Measurements from ENCODE around the gene KRT20. TPM values are rescaled to one million over a fixed set of nuclear protein-coding genes. Genes with fewer than 3 reads are reported as not detected.
"Not testable (repeated sequence)": the region's sequence is repeated elsewhere in the genome, so short reads cannot be mapped to it uniquely, and the experiment has no call there.

KRT20 gene
- not detected for total RNA-seq

- H3K36me3 Mint-ChIP-seq (ENCODE audit: low read depth): no peaks in the 10 kb centered on the region
- ChIA-PET CTCF (no interaction called here), POLR2A (no interaction called here)
- no peaks in the 10 kb centered on the region for H3K4me1 Mint-ChIP-seq
- no peak within 1 kb of the TSS for H3K27ac Mint-ChIP-seq
- no peak for DNase-seq
- peaks cover 31% of the 10 kb centered on the region for H3K27me3 Mint-ChIP-seq
- no peaks in the 10 kb centered on the region for H3K9me3 Mint-ChIP-seq
- H3K4me3 Mint-ChIP-seq: no peak within 1 kb of the TSS
These were observed at the start of gene KRT20 for GRCh38 chr17:40884708-40885512. Gene KRT20, minus strand, starts transcription at chr17:40885242. Its CDS starts 57 bp downstream, at chr17:40885185.

- H3K27ac Mint-ChIP-seq: no peak overlapping the region
- no peak overlapping the region for H3K4me3 Mint-ChIP-seq
- H3K27me3 Mint-ChIP-seq: peaks cover 18% of the 10 kb centered on the region
- no peaks in the 10 kb centered on the region for H3K36me3 Mint-ChIP-seq (ENCODE audit: low read depth)
- ChIA-PET CTCF (interaction anchor here (1.8 kb wide), 1 partner anchor 616 kb away, joined by 5 read pairs; no protein-coding TSS in a partner anchor), POLR2A (no interaction called here)
- DNase-seq: no peak
- no peaks in the 10 kb centered on the region for H3K9me3 Mint-ChIP-seq
- no peaks in the 10 kb centered on the region for H3K4me1 Mint-ChIP-seq
These were observed 47.6 kb upstream of the KRT20 start for GRCh38 chr17:40932608-40933007.

GRCh38 chr17:40931311-40931710, 46.3 kb upstream of the KRT20 start:
- H3K27ac Mint-ChIP-seq: no peak overlapping the region
- no peak for DNase-seq
- ChIA-PET POLR2A (no interaction called here), CTCF (interaction anchor here (1.8 kb wide), 1 partner anchor 617 kb away, joined by 5 read pairs; no protein-coding TSS in a partner anchor)
- H3K36me3 Mint-ChIP-seq (ENCODE audit: low read depth): no peaks in the 10 kb centered on the region
- H3K9me3 Mint-ChIP-seq: no peaks in the 10 kb centered on the region
- H3K27me3 Mint-ChIP-seq: peaks cover 29% of the 10 kb centered on the region
- H3K4me1 Mint-ChIP-seq: no peaks in the 10 kb centered on the region
- H3K4me3 Mint-ChIP-seq: no peak overlapping the region

- H3K27ac Mint-ChIP-seq: no peak overlapping the region
- POLR2A ChIA-PET: no interaction called here
- peaks cover 35% of the 10 kb centered on the region for H3K27me3 Mint-ChIP-seq
- no peak overlapping the region for H3K4me3 Mint-ChIP-seq
- CTCF ChIA-PET: no interaction called here
- H3K4me1 Mint-ChIP-seq: peaks cover under 1% of the 10 kb centered on the region
- no peak for DNase-seq
- no peaks in the 10 kb centered on the region for H3K9me3 Mint-ChIP-seq
- H3K36me3 Mint-ChIP-seq (ENCODE audit: low read depth): no peaks in the 10 kb centered on the region
These were observed 41.3 kb upstream of the KRT20 start for GRCh38 chr17:40926341-40926740.

GRCh38 chr17:40922239-40922638, 37.2 kb upstream of the KRT20 start:
- ChIA-PET CTCF (no interaction called here), POLR2A (no interaction called here)
- no peaks in the 10 kb centered on the region for H3K9me3 Mint-ChIP-seq
- peaks cover 2% of the 10 kb centered on the region for H3K4me1 Mint-ChIP-seq
- no peak overlapping the region for H3K27ac Mint-ChIP-seq
- no peaks in the 10 kb centered on the region for H3K36me3 Mint-ChIP-seq (ENCODE audit: low read depth)
- H3K27me3 Mint-ChIP-seq: peaks cover 37% of the 10 kb centered on the region
- no peak for DNase-seq
- no peak overlapping the region for H3K4me3 Mint-ChIP-seq

GRCh38 chr17:40921026-40921425, 36.0 kb upstream of the KRT20 start:
- ChIA-PET POLR2A (no interaction called here), CTCF (interaction anchor here (0.7 kb wide), 1 partner anchor 628 kb away, joined by 3 read pairs; no protein-coding TSS in a partner anchor)
- Mint-ChIP-seq H3K4me1 (peaks cover 2% of the 10 kb centered on the region), H3K9me3 (no peaks in the 10 kb centered on the region), H3K27me3 (peaks cover 25% of the 10 kb centered on the region), H3K27ac (no peak overlapping the region), H3K36me3 (ENCODE audit: low read depth) (no peaks in the 10 kb centered on the region), H3K4me3 (no peak overlapping the region)
- DNase-seq: no peak

- POLR2A ChIA-PET; H3K36me3 Mint-ChIP-seq (ENCODE audit: low read depth): not testable (repeated sequence)
These were observed 32.1 kb upstream of the KRT20 start for GRCh38 chr17:40917116-40917515.

GRCh38 chr17:40916366-40916765, 31.3 kb upstream of the KRT20 start:
- Mint-ChIP-seq H3K27me3 (peaks cover 13% of the 10 kb centered on the region), H3K9me3 (no peaks in the 10 kb centered on the region), H3K4me1 (peaks cover 1% of the 10 kb centered on the region), H3K36me3 (ENCODE audit: low read depth) (no peaks in the 10 kb centered on the region), H3K27ac (no peak overlapping the region), H3K4me3 (no peak overlapping the region)
- ChIA-PET POLR2A (no interaction called here), CTCF (interaction anchor here (1.2 to 1.7 kb wide), 2 partner anchors 28 to 579 kb away, joined by 3 to 4 read pairs; no protein-coding TSS in a partner anchor)
- DNase-seq: no peak

More at GRCh38 chr17:40917116-40917515, 32.1 kb upstream of the KRT20 start:
- H3K27ac Mint-ChIP-seq, DNase-seq, CTCF ChIA-PET, H3K4me3 Mint-ChIP-seq, H3K4me1 Mint-ChIP-seq, H3K9me3 Mint-ChIP-seq: not testable (repeated sequence)
- H3K27me3 Mint-ChIP-seq: peaks cover 13% of the 10 kb centered on the region

- CTCF ChIA-PET: interaction anchor here (1.2 to 1.7 kb wide), 2 partner anchors 29 to 580 kb away, joined by 3 to 4 read pairs; no protein-coding TSS in a partner anchor
- no peaks in the 10 kb centered on the region for H3K4me1 Mint-ChIP-seq
- no peak overlapping the region for H3K4me3 Mint-ChIP-seq
- POLR2A ChIA-PET: no interaction called here
- peaks cover 13% of the 10 kb centered on the region for H3K27me3 Mint-ChIP-seq
- no peaks in the 10 kb centered on the region for H3K36me3 Mint-ChIP-seq (ENCODE audit: low read depth)
- no peaks in the 10 kb centered on the region for H3K9me3 Mint-ChIP-seq
- H3K27ac Mint-ChIP-seq: no peak overlapping the region
- DNase-seq: no peak
These were observed 30.7 kb upstream of the KRT20 start for GRCh38 chr17:40915721-40916256.

GRCh38 chr17:40915199-40915661, 30.2 kb upstream of the KRT20 start:
- Mint-ChIP-seq H3K9me3 (no peaks in the 10 kb centered on the region), H3K4me3 (no peak overlapping the region), H3K36me3 (ENCODE audit: low read depth) (no peaks in the 10 kb centered on the region), H3K27ac (no peak overlapping the region), H3K27me3 (peaks cover 13% of the 10 kb centered on the region), H3K4me1 (no peaks in the 10 kb centered on the region)
- no peak for DNase-seq
- CTCF ChIA-PET: interaction anchor here (1.2 to 1.7 kb wide), 2 partner anchors 29 to 581 kb away, joined by 3 to 4 read pairs; no protein-coding TSS in a partner anchor
- POLR2A ChIA-PET: no interaction called here

GRCh38 chr17:40914075-40914855, 29.2 kb upstream of the KRT20 start:
- ChIA-PET POLR2A (no interaction called here), CTCF (interaction anchor here (0.6 to 1.0 kb wide), 2 partner anchors 14 to 634 kb away, joined by 3 to 4 read pairs; no protein-coding TSS in a partner anchor)
- Mint-ChIP-seq H3K9me3 (no peaks in the 10 kb centered on the region), H3K27me3 (peaks cover 16% of the 10 kb centered on the region), H3K36me3 (ENCODE audit: low read depth) (no peaks in the 10 kb centered on the region), H3K4me1 (no peaks in the 10 kb centered on the region), H3K4me3 (no peak overlapping the region), H3K27ac (no peak overlapping the region)
- DNase-seq: no peak

GRCh38 chr17:40912486-40913210, 27.6 kb upstream of the KRT20 start:
- H3K36me3 Mint-ChIP-seq (ENCODE audit: low read depth): no peaks in the 10 kb centered on the region
- H3K27ac Mint-ChIP-seq: no peak overlapping the region
- POLR2A ChIA-PET: no interaction called here
- no peaks in the 10 kb centered on the region for H3K4me1 Mint-ChIP-seq
- CTCF ChIA-PET: interaction anchor here (0.9 to 1.1 kb wide), 2 partner anchors 736 to 751 kb away, joined by 3 to 4 read pairs; no protein-coding TSS in a partner anchor
- no peak for DNase-seq
- H3K4me3 Mint-ChIP-seq: no peak overlapping the region
- H3K9me3 Mint-ChIP-seq: no peaks in the 10 kb centered on the region
- peaks cover 23% of the 10 kb centered on the region for H3K27me3 Mint-ChIP-seq

Measured in activated CD4-positive, alpha-beta memory T cell treated with anti-CD3 and anti-CD28 coated beads, Interleukin-2, amount 10 ng/mL, durations not matched to agents 7 days and 5 days (primary cell).